CD14-positive monocyte (primary cell): ENCODE measurements around the gene ZNF488. TPM values are rescaled to one million over a fixed set of nuclear protein-coding genes. Genes with fewer than 3 reads are reported as not detected.

Experiments used
- DNase-seq, 3 donors: peaks; one replicate each; pipeline ENCODE4 v3.0.0-alpha.2; 2011 to 2022
- H2AFZ ChIP-seq: 2 replicates; pipeline ENCODE4 v1.6.0; 2012; ENCODE audit warnings: mild to moderate bottlenecking, low read depth, low read length, inconsistent platforms; ENCODE audit not compliant: insufficient read depth, poor library complexity, severe bottlenecking
- H3K27ac ChIP-seq, 2 donors: 1 replicate in 1 of 2; 2 replicates in 1 of 2; pipeline ENCODE4 v1.5.1; 2012 to 2013; ENCODE audit warnings: low read length in 2 of 2, control low read depth in 1 of 2, inconsistent platforms in 1 of 2, low read depth in 1 of 2, mild to moderate bottlenecking in 1 of 2
- H3K27me3 ChIP-seq, 2 donors: one replicate each; pipeline versions ENCODE4 v1.6.0 to v1.6.1; 2011 to 2013; ENCODE audit warnings: low read length in 2 of 2; ENCODE audit not compliant: control insufficient read depth in 2 of 2, insufficient read depth in 2 of 2
- H3K36me3 ChIP-seq, 2 donors: replicated peaks in 1 of 2; 1 replicate in 1 of 2; 2 replicates in 1 of 2; pipeline versions ENCODE4 v1.5.1 to v1.6.1; 2012 to 2013; ENCODE audit warnings: low read length in 2 of 2, control low read depth in 1 of 2, inconsistent platforms in 1 of 2, mild to moderate bottlenecking in 1 of 2; ENCODE audit not compliant: insufficient read depth in 2 of 2, control insufficient read depth in 1 of 2
- H3K4me1 ChIP-seq, 2 donors: 1 replicate in 1 of 2; 2 replicates in 1 of 2; pipeline versions ENCODE4 v1.5.1 to v1.6.1; 2012 to 2013; ENCODE audit warnings: low read length in 2 of 2, control low read depth in 1 of 2, inconsistent platforms in 1 of 2, mild to moderate bottlenecking in 1 of 2, moderate library complexity in 1 of 2; ENCODE audit not compliant: insufficient read depth in 2 of 2, control insufficient read depth in 1 of 2
- H3K4me2 ChIP-seq: replicated peaks from 2 replicates; pipeline ENCODE3; 2012; ENCODE audit warnings: low read length, moderate library complexity, mild to moderate bottlenecking; ENCODE audit not compliant: poor library complexity, severe bottlenecking; ENCODE audit errors: extremely low read depth
- H3K4me3 ChIP-seq, 3 experiments: fragments of 200-600 bp in 1 of 3; sonication (generic) in 1 of 3; replicated peaks in 1 of 3; 1 replicate in 2 of 3; 2 replicates in 1 of 3; pipeline ENCODE4 v1.5.1; 2011 to 2013; ENCODE audit warnings: low read length in 3 of 3, mild to moderate bottlenecking in 3 of 3, control low read depth in 2 of 3, low read depth in 2 of 3, inconsistent platforms in 1 of 3, moderate library complexity in 1 of 3
- H3K79me2 ChIP-seq: 2 replicates; pipeline ENCODE4 v1.6.0; 2012; ENCODE audit warnings: mild to moderate bottlenecking, control low read depth, inconsistent platforms, low read length, moderate library complexity; ENCODE audit not compliant: insufficient read depth
- H3K9ac ChIP-seq: 2 replicates; pipeline ENCODE4 v1.6.0; 2017; ENCODE audit warnings: low read length, mild to moderate bottlenecking; ENCODE audit not compliant: insufficient read depth, poor library complexity, severe bottlenecking
- H3K9me3 ChIP-seq, 2 donors: replicated peaks in 1 of 2; 1 replicate in 1 of 2; 2 replicates in 1 of 2; pipeline versions ENCODE4 v1.5.1 to v1.6.1; 2012 to 2013; ENCODE audit warnings: low read length in 2 of 2, control low read depth in 1 of 2; ENCODE audit not compliant: control insufficient read depth in 1 of 2, insufficient read depth in 1 of 2
- H4K20me1 ChIP-seq: 2 replicates; pipeline ENCODE4 v1.6.0; 2012; ENCODE audit warnings: mild to moderate bottlenecking, low read length, control low read depth, moderate library complexity; ENCODE audit not compliant: insufficient read depth
- H3K27ac Mint-ChIP-seq, 7 donors: one replicate each; pipeline ENCODE4 v1.8.0; 2020; ENCODE audit warnings: mild to moderate bottlenecking in 7 of 7, mixed read lengths in 7 of 7, moderate library complexity in 6 of 7, inconsistent platforms in 2 of 7
- H3K27me3 Mint-ChIP-seq, 3 donors: one replicate each; pipeline ENCODE4 v1.8.0; 2021 to 2022; ENCODE audit warnings: low read depth in 3 of 3, mild to moderate bottlenecking in 3 of 3, mixed read lengths in 3 of 3, moderate library complexity in 3 of 3, inconsistent platforms in 1 of 3
- H3K36me3 Mint-ChIP-seq, 2 donors: one replicate each; pipeline ENCODE4 v1.8.0; 2020; ENCODE audit warnings: mixed read lengths in 2 of 2, inconsistent platforms in 1 of 2, mild to moderate bottlenecking in 1 of 2
- H3K4me1 Mint-ChIP-seq: one replicate; pipeline ENCODE4 v1.8.0; 2020; ENCODE audit warnings: mild to moderate bottlenecking, mixed read lengths
- H3K4me3 Mint-ChIP-seq, 2 donors: one replicate each; pipeline ENCODE4 v1.8.0; 2020; ENCODE audit warnings: mild to moderate bottlenecking in 2 of 2, mixed read lengths in 2 of 2, moderate library complexity in 1 of 2
- H3K9me3 Mint-ChIP-seq, 7 donors: one replicate each; pipeline ENCODE4 v1.8.0; 2020 to 2022; ENCODE audit warnings: mixed read lengths in 7 of 7, mild to moderate bottlenecking in 6 of 7, moderate library complexity in 6 of 7, inconsistent platforms in 2 of 7
- WGBS: methylation state at CpG from one replicate; pipeline ENCODE4 v1.1.5; 2013; ENCODE audit warnings: missing lambda C conversion rate; ENCODE audit not compliant: insufficient coverage; 5-methylcytosine and 5-hydroxymethylcytosine counted together
- intact Hi-C, 2 donors: fragments of 100-400 bp; cut with micrococcal nuclease; formaldehyde crosslinking; loops; one replicate each; pipeline versions ENCODE4 v1.15.0 to v1.15.1; 2023
- polyA plus RNA-seq, 3 donors: library from polyadenylated mRNA; depleted of rRNA in 1 of 3; unstranded in 2 of 3; stranded (reverse) in 1 of 3; fragments of 300-500 nt in 2 of 3; fragments of >200 nt in 1 of 3; fragmentation: Illumina TruSeq in 2 of 3; gene quantifications; 1 replicate in 2 of 3; 2 replicates in 1 of 3; pipeline ENCODE4 v1.2.3, GENCODE V29; 2012 to 2021
- TF ChIP-seq, protein P1 (sequence below): fragments of 200-600 bp; IDR thresholded peaks from one replicate; pipeline ENCODE4 v1.8.0; 2022; ENCODE audit warnings: antibody characterized with exemption, mild to moderate bottlenecking

Gene ZNF488
- polyA plus RNA-seq, 3 donors, result not detected

- H3K9me3 Mint-ChIP-seq, result peaks cover 0 to 1% (median 0%) of the 10 kb centered on the region in 7 donors
- 93% methylated on average over 3 of the region's 9 CpGs for WGBS
- intact Hi-C loops, result no loop called here
- no peak for DNase-seq
- H3K4me2 ChIP-seq, result no peak overlapping the region
- H3K27me3 Mint-ChIP-seq, result peaks cover 3 to 9% (median 6%) of the 10 kb centered on the region in 3 donors
- no peaks in the 10 kb centered on the region for H3K36me3 ChIP-seq
- H3K27ac ChIP-seq, result no peak overlapping the region
- H3K27me3 ChIP-seq, result no peaks in the 10 kb centered on the region
- no peaks in the 10 kb centered on the region for H3K36me3 Mint-ChIP-seq
- H4K20me1 ChIP-seq, result no peaks in the 10 kb centered on the region
- no peak overlapping the region for H3K4me3 Mint-ChIP-seq
- no peaks in the 10 kb centered on the region for H3K79me2 ChIP-seq
- TF ChIP-seq, protein P1, sequence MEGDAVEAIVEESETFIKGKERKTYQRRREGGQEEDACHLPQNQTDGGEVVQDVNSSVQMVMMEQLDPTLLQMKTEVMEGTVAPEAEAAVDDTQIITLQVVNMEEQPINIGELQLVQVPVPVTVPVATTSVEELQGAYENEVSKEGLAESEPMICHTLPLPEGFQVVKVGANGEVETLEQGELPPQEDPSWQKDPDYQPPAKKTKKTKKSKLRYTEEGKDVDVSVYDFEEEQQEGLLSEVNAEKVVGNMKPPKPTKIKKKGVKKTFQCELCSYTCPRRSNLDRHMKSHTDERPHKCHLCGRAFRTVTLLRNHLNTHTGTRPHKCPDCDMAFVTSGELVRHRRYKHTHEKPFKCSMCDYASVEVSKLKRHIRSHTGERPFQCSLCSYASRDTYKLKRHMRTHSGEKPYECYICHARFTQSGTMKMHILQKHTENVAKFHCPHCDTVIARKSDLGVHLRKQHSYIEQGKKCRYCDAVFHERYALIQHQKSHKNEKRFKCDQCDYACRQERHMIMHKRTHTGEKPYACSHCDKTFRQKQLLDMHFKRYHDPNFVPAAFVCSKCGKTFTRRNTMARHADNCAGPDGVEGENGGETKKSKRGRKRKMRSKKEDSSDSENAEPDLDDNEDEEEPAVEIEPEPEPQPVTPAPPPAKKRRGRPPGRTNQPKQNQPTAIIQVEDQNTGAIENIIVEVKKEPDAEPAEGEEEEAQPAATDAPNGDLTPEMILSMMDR, result no peak
- H2AFZ ChIP-seq, result peak overlapping the region; percentile 41
- H3K27ac Mint-ChIP-seq, result no peak overlapping the region
- no peak overlapping the region for H3K9ac ChIP-seq
- no peaks in the 10 kb centered on the region for H3K9me3 ChIP-seq
- no peak overlapping the region for H3K4me3 ChIP-seq
- no peaks in the 10 kb centered on the region for H3K4me1 ChIP-seq
- no peaks in the 10 kb centered on the region for H3K4me1 Mint-ChIP-seq
Observed at GRCh38 chr10:47318706-47319105, 65.4 kb downstream of the ZNF488 start.

- no peaks in the 10 kb centered on the region for H4K20me1 ChIP-seq
- no peak overlapping the region for H3K27ac ChIP-seq
- no peak overlapping the region for H3K4me3 Mint-ChIP-seq
- H3K9ac ChIP-seq, result no peak overlapping the region
- TF ChIP-seq, protein P1, result no peak
- DNase-seq, result no peak
- H3K4me2 ChIP-seq, result no peak overlapping the region
- no peak overlapping the region for H3K4me3 ChIP-seq
- H3K9me3 ChIP-seq, result no peaks in the 10 kb centered on the region
- H3K9me3 Mint-ChIP-seq, result peaks cover 0 to 1% (median 0%) of the 10 kb centered on the region in 7 donors
- no peaks in the 10 kb centered on the region for H3K36me3 ChIP-seq
- H2AFZ ChIP-seq, result no peak overlapping the region
- 95% methylated on average over 4 of the region's 4 CpGs for WGBS
- H3K27me3 Mint-ChIP-seq, result peaks cover 3 to 9% (median 3%) of the 10 kb centered on the region in 3 donors
- H3K27me3 ChIP-seq, result no peaks in the 10 kb centered on the region
- H3K79me2 ChIP-seq, result no peaks in the 10 kb centered on the region
- intact Hi-C loops, result no loop called here
- no peaks in the 10 kb centered on the region for H3K36me3 Mint-ChIP-seq
- no peaks in the 10 kb centered on the region for H3K4me1 ChIP-seq
- H3K4me1 Mint-ChIP-seq, result peaks cover under 1% of the 10 kb centered on the region
- no peak overlapping the region for H3K27ac Mint-ChIP-seq
Observed at GRCh38 chr10:47317251-47317650, 66.8 kb downstream of the ZNF488 start.
